Progenitor cell of endocrine pancreas (in vitro differentiated cells): ENCODE results near the gene OR51G1. TPM values are rescaled to one million over a fixed set of nuclear protein-coding genes. Genes with fewer than 3 reads are reported as not detected.

Experiments used
- DNase-seq: peaks from one replicate; pipeline ENCODE4 v3.0.0; 2021; ENCODE audit warnings: low spot score; ENCODE audit not compliant: unreplicated experiment
- H3K27ac Mint-ChIP-seq: 2 replicates; pipeline ENCODE4 v1.8.0; 2021; ENCODE audit warnings: mild to moderate bottlenecking, moderate library complexity, mixed read lengths
- H3K27me3 Mint-ChIP-seq: 2 replicates; pipeline ENCODE4 v1.8.0; 2021; ENCODE audit warnings: mixed read lengths
- H3K36me3 Mint-ChIP-seq: 2 replicates; pipeline ENCODE4 v1.8.0; 2022; ENCODE audit warnings: mixed read lengths; ENCODE audit not compliant: insufficient read depth
- H3K4me1 Mint-ChIP-seq: 2 replicates; pipeline ENCODE4 v1.8.0; 2021; ENCODE audit warnings: low read depth, mixed read lengths
- H3K4me3 Mint-ChIP-seq: 2 replicates; pipeline ENCODE4 v1.8.0; 2021; ENCODE audit warnings: low read depth, mild to moderate bottlenecking, moderate library complexity, mixed read lengths
- H3K9me3 Mint-ChIP-seq: 2 replicates; pipeline ENCODE4 v1.8.0; 2021; ENCODE audit warnings: low read depth, mixed read lengths
- total RNA-seq: library from RNA; stranded (reverse); gene quantifications from 2 replicates; pipeline ENCODE4 v1.2.1, GENCODE V29; 2021
- TF ChIP-seq, protein P1 (sequence below): fragments of 200-600 bp; sonication (generic); IDR thresholded peaks from one replicate; pipeline ENCODE4 v1.5.0; 2021; ENCODE audit warnings: antibody characterized with exemption, mild to moderate bottlenecking; ENCODE audit not compliant: unreplicated experiment

Gene OR51G1
- total RNA-seq, 1 donor from 2014 or later = not detected

DNA sequence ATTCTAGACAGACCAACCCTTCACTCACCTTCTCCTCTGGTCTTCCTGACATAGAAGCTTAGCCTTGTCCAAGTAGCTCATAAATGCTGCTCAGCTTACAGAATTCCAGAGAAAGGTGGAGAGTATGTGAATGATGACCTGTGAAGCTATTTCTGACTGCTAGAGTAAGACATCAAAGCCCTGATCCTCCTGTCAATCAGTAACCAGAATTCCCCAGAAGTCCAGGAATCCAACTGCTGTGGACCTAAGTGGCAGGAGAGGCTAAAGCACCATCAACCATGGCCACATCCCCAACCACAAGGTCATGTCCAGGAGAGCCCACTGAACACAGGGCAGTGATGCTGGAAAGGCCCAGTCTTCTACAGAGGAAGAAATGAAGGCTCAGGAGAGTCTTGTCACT lies 7.6 kb downstream of the OR51G1 start:
- no peaks in the 10 kb centered on the region for H3K9me3 Mint-ChIP-seq
- TF ChIP-seq, protein P1, sequence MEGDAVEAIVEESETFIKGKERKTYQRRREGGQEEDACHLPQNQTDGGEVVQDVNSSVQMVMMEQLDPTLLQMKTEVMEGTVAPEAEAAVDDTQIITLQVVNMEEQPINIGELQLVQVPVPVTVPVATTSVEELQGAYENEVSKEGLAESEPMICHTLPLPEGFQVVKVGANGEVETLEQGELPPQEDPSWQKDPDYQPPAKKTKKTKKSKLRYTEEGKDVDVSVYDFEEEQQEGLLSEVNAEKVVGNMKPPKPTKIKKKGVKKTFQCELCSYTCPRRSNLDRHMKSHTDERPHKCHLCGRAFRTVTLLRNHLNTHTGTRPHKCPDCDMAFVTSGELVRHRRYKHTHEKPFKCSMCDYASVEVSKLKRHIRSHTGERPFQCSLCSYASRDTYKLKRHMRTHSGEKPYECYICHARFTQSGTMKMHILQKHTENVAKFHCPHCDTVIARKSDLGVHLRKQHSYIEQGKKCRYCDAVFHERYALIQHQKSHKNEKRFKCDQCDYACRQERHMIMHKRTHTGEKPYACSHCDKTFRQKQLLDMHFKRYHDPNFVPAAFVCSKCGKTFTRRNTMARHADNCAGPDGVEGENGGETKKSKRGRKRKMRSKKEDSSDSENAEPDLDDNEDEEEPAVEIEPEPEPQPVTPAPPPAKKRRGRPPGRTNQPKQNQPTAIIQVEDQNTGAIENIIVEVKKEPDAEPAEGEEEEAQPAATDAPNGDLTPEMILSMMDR = no peak
- peaks cover 2% of the 10 kb centered on the region for H3K4me1 Mint-ChIP-seq
- H3K27me3 Mint-ChIP-seq = no peaks in the 10 kb centered on the region
- H3K36me3 Mint-ChIP-seq = no peaks in the 10 kb centered on the region
- DNase-seq = no peak
- no peak overlapping the region for H3K27ac Mint-ChIP-seq
- H3K4me3 Mint-ChIP-seq = no peak overlapping the region

DNA sequence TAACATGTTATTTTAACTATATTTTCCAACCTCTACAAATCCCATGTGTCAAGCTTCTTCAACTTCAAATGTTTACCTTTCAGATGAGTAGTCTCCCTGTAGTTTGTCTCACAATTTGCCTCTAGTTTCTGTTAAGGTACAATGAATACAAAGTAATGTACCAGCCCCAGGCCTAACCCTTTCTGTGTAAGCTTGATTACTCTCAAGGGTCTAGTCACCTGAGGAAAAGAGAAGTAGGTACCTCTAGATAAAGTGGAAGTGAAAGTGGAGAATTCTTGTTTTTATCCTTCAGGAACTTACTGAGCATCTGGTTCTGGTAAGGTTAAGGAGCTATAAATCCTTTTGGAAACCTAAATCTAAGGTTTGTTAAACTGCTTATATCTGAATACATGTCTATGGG lies 20.7 kb downstream of the OR51G1 start, which contains the start of gene OR51A7:
Gene OR51A7, plus strand, starts transcription at position 300 of the 400 bp plus-strand sequence. CDS start 3,587 bp downstream, outside the sequence.
- no peak within 1 kb of the TSS for H3K4me3 Mint-ChIP-seq
- H3K4me1 Mint-ChIP-seq = peaks cover 3% of the 10 kb centered on the region
- H3K9me3 Mint-ChIP-seq = peaks cover 14% of the 10 kb centered on the region
- no peak within 1 kb of the TSS for H3K27ac Mint-ChIP-seq
- H3K27me3 Mint-ChIP-seq = no peaks in the 10 kb centered on the region
- DNase-seq = no peak
- no peaks in the 10 kb centered on the region for H3K36me3 Mint-ChIP-seq
- TF ChIP-seq, protein P1 = no peak

DNA sequence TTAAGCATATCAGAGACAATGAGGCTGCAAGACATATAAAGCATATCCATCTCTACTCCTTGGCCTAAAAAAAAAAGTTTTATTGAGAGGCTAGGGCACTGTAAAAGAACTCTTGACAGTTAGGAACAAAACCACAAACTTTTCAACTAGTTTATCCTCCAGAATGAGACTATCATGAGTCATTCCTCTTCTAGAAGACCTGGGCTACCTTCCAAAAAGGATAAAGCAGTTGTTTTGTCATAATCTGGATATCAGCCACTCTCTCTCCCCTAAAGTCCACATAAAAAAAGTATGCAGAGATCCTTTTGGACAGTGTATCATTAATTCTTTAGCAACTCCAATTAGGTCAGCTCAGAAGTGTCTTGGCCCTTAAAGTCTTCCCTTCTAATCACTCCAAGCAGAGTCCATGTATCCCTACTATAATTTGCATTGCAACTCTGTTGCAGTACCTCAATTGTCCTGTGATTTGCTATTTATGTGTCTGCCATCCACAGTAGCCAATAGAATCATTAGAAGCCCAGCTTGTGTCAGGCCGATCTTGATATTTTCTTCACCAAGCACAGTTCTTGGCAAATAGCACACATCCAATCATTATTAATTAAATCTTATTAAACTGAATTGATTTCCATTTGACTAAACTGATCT lies 32.0 kb downstream of the OR51G1 start:
- TF ChIP-seq, protein P1 = peak; percentile 25

GRCh38 chr11:4890279-4890678 lies 33.9 kb downstream of the OR51G1 start:
- Mint-ChIP-seq H3K27ac (no peak overlapping the region), H3K36me3 (no peaks in the 10 kb centered on the region), H3K4me1 (no peaks in the 10 kb centered on the region), H3K4me3 (no peak overlapping the region), H3K9me3 (no peaks in the 10 kb centered on the region), H3K27me3 (no peaks in the 10 kb centered on the region)
- no peak for DNase-seq
- TF ChIP-seq, protein P1 = no peak

More for the DNA sequence above, 32.0 kb downstream of the OR51G1 start:
- no peaks in the 10 kb centered on the region for H3K4me1 Mint-ChIP-seq
- H3K36me3 Mint-ChIP-seq = no peaks in the 10 kb centered on the region
- H3K27me3 Mint-ChIP-seq = no peaks in the 10 kb centered on the region
- H3K4me3 Mint-ChIP-seq = no peak overlapping the region
- no peaks in the 10 kb centered on the region for H3K9me3 Mint-ChIP-seq
- no peak for DNase-seq
- H3K27ac Mint-ChIP-seq = no peak overlapping the region

GRCh38 chr11:4887591-4887990 lies 36.5 kb downstream of the OR51G1 start:
- H3K27ac Mint-ChIP-seq = no peak overlapping the region
- no peaks in the 10 kb centered on the region for H3K9me3 Mint-ChIP-seq

More at GRCh38 chr11:4887591-4887990, 36.5 kb downstream of the OR51G1 start:
- Mint-ChIP-seq H3K4me3 (no peak overlapping the region), H3K4me1 (peaks cover 5% of the 10 kb centered on the region), H3K27me3 (no peaks in the 10 kb centered on the region), H3K36me3 (no peaks in the 10 kb centered on the region)
- DNase-seq = no peak
- TF ChIP-seq, protein P1 = no peak
